Lung (tissue), 12 donors: ENCODE measurements around the gene AUTS2. TPM values are rescaled to one million over a fixed set of nuclear protein-coding genes. Genes with fewer than 3 reads are reported as not detected.

Experiments used
- ATAC-seq: fragments of 200-7000 bp; cut with Tn5 transposase; one replicate; pipeline ENCODE4 v1.9.1; 2020; ENCODE audit warnings: moderate number of reproducible peaks; ENCODE audit not compliant: insufficient read depth, low FRiP score
- DNase-seq, 3 donors: peaks; one replicate each; pipeline ENCODE4 v3.0.0-alpha.2; 2013 to 2017
- H3K27ac ChIP-seq, 2 donors: one replicate each; pipeline ENCODE4 v1.5.1; 2013; ENCODE audit warnings: mild to moderate bottlenecking in 2 of 2, moderate library complexity in 2 of 2, control low read depth in 1 of 2, inconsistent platforms in 1 of 2, low read depth in 1 of 2, low read length in 1 of 2
- H3K27me3 ChIP-seq, 3 donors: one replicate each; pipeline ENCODE4 v1.5.1; 2013; ENCODE audit warnings: low read length in 2 of 3; ENCODE audit not compliant: control insufficient read depth in 3 of 3, insufficient read depth in 3 of 3
- H3K36me3 ChIP-seq, 4 donors: one replicate each; pipeline ENCODE4 v1.5.1; 2013; ENCODE audit warnings: low read length in 4 of 4, mild to moderate bottlenecking in 1 of 4, moderate library complexity in 1 of 4; ENCODE audit not compliant: control insufficient read depth in 4 of 4, insufficient read depth in 4 of 4
- H3K4me1 ChIP-seq, 5 donors: one replicate each; pipeline ENCODE4 v1.5.1; 2013; ENCODE audit warnings: low read length in 5 of 5, mild to moderate bottlenecking in 2 of 5, moderate library complexity in 1 of 5; ENCODE audit not compliant: control insufficient read depth in 5 of 5, insufficient read depth in 5 of 5
- H3K4me3 ChIP-seq: one replicate; pipeline ENCODE4 v1.5.1; 2013; ENCODE audit warnings: mild to moderate bottlenecking, control low read depth, moderate library complexity
- H3K9ac ChIP-seq, 2 donors: one replicate each; pipeline ENCODE4 v1.5.1; 2013; ENCODE audit warnings: low read length in 2 of 2, control low read depth in 1 of 2; ENCODE audit not compliant: insufficient read depth in 1 of 2
- H3K9me3 ChIP-seq, 4 donors: one replicate each; pipeline ENCODE4 v1.5.1; 2013; ENCODE audit warnings: low read length in 3 of 4, mild to moderate bottlenecking in 1 of 4, moderate library complexity in 1 of 4; ENCODE audit not compliant: control insufficient read depth in 4 of 4, insufficient read depth in 3 of 4
- CTCF ChIP-seq: IDR thresholded peaks from 2 replicates; pipeline ENCODE4 v1.5.1; 2012; ENCODE audit warnings: mild to moderate bottlenecking; ENCODE audit errors: control extremely low read depth, extremely low read depth
- WGBS, 2 donors: extraction: QIAGEN DNeasy Blood & Tissue Kit; methylation state at CpG; one replicate each; pipeline ENCODE4 v1.1.7; 2013; 5-methylcytosine and 5-hydroxymethylcytosine counted together
- polyA plus RNA-seq, 2 donors: library from polyadenylated mRNA; stranded (reverse); fragments of 200-250 nt; gene quantifications; one replicate each; pipeline ENCODE4 v1.2.1, GENCODE V29; 2013
- total RNA-seq, 2 donors: library from RNA; depleted of rRNA in 1 of 2; stranded (reverse); fragments of >200 nt in 1 of 2; gene quantifications; one replicate each; pipeline ENCODE4 v1.2.1, GENCODE V29; 2014 to 2021
- donor health status: control.
- donor health status: control.
- donor health status: Bipolar disorder and iron deficiency.
- donor health status: healthy.
- donor health status: DM: yes; HTN: yes; CAD: no.

AUTS2 gene
- total and polyA plus RNA-seq, 4 donors: 11.8 to 115 (median 40.6) TPM

- Histone ChIP-seq H3K4me3 (no peak overlapping the region), H3K27ac (no peak overlapping the region), H3K4me1 (peaks cover 0 to 41% (median 3%) of the 10 kb centered on the region in 5 donors), H3K9me3 (no peaks in the 10 kb centered on the region), H3K27me3 (no peaks in the 10 kb centered on the region), H3K9ac (no peak overlapping the region), H3K36me3 (no peaks in the 10 kb centered on the region)
- ATAC-seq: no peak
- WGBS, 2 donors: 56 to 74% methylated on average over 5 of the region's 5 CpGs
- peak in 1 of 3 donors; percentile 39 for DNase-seq
- no peak for TF ChIP-seq CTCF
Observed at GRCh38 chr7:69862413-69863064, 264.3 kb downstream of the AUTS2 start.

GRCh38 chr7:69864274-69864673 is 266.0 kb downstream of the AUTS2 start:
- peaks cover 0 to 32% (median 3%) of the 10 kb centered on the region in 5 donors for H3K4me1 ChIP-seq
- no peaks in the 10 kb centered on the region for H3K27me3 ChIP-seq
- no peak overlapping the region for H3K4me3 ChIP-seq
- 76 to 82% methylated on average over 1 of the region's 1 CpG for WGBS, 2 donors
- no peak for TF ChIP-seq CTCF
- no peak overlapping the region for H3K9ac ChIP-seq
- no peaks in the 10 kb centered on the region for H3K9me3 ChIP-seq
- DNase-seq (no peak), ATAC-seq (no peak)
- no peak overlapping the region for H3K27ac ChIP-seq
- no peaks in the 10 kb centered on the region for H3K36me3 ChIP-seq

GRCh38 chr7:69864822-69865221 is 266.5 kb downstream of the AUTS2 start:
- Histone ChIP-seq H3K9me3 (no peaks in the 10 kb centered on the region), H3K27me3 (no peaks in the 10 kb centered on the region), H3K4me3 (no peak overlapping the region), H3K9ac (no peak overlapping the region), H3K36me3 (no peaks in the 10 kb centered on the region), H3K27ac (no peak overlapping the region), H3K4me1 (peaks cover 0 to 29% (median 3%) of the 10 kb centered on the region in 5 donors)
- ATAC-seq: no peak
- DNase-seq: no peak
- TF ChIP-seq CTCF: no peak
- 69 to 78% methylated on average over 4 of the region's 4 CpGs for WGBS, 2 donors

- ATAC-seq (no peak), DNase-seq (no peak)
- H3K36me3 ChIP-seq: no peaks in the 10 kb centered on the region
- H3K4me1 ChIP-seq: peaks cover 0 to 34% (median 6%) of the 10 kb centered on the region in 5 donors
- no peak overlapping the region for H3K9ac ChIP-seq
- no peaks in the 10 kb centered on the region for H3K9me3 ChIP-seq
- TF ChIP-seq CTCF: no peak
- H3K4me3 ChIP-seq: no peak overlapping the region
- H3K27ac ChIP-seq: no peak overlapping the region
- 52 to 75% methylated on average over 4 of the region's 4 CpGs for WGBS, 2 donors
- H3K27me3 ChIP-seq: no peaks in the 10 kb centered on the region
Observed at GRCh38 chr7:69868921-69869320, 270.6 kb downstream of the AUTS2 start.
